ENCODE measurements around the gene SLC22A12.

DNA sequence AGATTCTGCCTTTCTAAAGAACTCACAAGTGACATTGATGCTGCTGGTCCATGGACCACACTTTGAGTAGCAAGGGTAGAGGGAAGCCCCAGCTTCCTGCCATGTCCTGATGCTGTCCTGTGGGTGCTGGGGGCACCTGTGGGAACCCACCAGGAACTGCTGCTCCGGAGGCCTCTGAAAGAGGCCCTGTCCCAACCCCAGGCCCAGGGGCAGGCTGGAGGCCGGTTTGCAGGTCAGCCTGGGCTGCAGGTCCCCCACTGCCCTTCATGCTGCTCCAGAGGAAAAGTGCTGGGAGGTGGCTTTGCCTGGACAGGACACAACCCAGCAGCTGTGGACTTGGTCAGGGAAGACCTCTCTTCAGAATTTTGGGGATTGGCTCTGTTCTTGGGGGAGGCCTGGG is 44.8 kb upstream of the SLC22A12 start:
- TF ChIP-seq POLR2A (IDR thresholded peaks at IDR 0.05; ENCODE audit: low read length) (no peak), GATA1 (IDR thresholded peaks at IDR 0.05; ENCODE audit: low read depth, low read length) (no peak)

Measured in erythroblast (primary cell).